GM20431 (cell line): Measurements from ENCODE around the gene TCFL5.

Experiments
- in situ Hi-C: fragments of 300-500 bp; cut with MseI, MboI; formaldehyde crosslinking; loops from one replicate; pipeline ENCODE4 v1.15.0; 2020; ENCODE audit warnings: low sequenced_read_pairs; ENCODE audit not compliant: unreplicated experiment

Gene TCFL5

DNA sequence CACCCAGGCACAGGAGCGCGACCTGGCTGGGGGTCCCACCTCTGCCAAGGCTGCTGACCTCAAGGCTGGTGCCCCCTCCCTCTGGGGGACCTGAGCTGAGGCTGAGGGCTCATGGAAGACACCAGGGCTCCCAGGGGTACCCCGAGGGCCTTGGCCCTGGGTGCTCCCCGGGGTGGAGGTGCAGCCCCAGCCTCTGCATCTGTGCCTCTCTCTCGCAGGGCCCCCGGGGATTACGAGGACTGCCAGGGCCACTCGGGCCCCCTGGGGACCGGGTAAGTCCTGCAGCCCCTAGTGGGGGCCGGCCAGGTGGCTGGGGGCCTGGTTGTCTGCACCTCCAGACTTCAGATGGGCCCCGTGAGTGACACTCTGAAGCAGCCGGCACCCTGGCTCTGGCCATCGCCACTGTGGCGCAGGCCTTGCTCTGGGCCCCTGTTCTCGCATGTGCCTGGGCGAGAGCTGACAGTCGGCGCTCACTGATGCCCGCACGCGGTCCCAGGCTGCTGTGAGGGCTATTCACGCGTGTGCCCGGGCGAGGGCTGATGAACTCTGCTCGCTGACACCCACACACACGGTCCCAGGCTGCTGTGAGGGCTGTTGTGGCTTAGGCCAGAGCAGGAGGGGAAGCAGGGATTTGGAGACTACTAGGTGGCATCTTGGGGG is 35.5 kb downstream of the TCFL5 start:
- in situ Hi-C loops: no loop called here

- in situ Hi-C loops: no loop called here
Measured at GRCh38 chr20:62825333-62825985, 36.2 kb downstream of the TCFL5 start.

GRCh38 chr20:62824476-62825332 is 36.9 kb downstream of the TCFL5 start:
- in situ Hi-C loops: no loop called here

- in situ Hi-C loops: no loop called here
Measured at GRCh38 chr20:62823688-62824475, 37.7 kb downstream of the TCFL5 start.

DNA sequence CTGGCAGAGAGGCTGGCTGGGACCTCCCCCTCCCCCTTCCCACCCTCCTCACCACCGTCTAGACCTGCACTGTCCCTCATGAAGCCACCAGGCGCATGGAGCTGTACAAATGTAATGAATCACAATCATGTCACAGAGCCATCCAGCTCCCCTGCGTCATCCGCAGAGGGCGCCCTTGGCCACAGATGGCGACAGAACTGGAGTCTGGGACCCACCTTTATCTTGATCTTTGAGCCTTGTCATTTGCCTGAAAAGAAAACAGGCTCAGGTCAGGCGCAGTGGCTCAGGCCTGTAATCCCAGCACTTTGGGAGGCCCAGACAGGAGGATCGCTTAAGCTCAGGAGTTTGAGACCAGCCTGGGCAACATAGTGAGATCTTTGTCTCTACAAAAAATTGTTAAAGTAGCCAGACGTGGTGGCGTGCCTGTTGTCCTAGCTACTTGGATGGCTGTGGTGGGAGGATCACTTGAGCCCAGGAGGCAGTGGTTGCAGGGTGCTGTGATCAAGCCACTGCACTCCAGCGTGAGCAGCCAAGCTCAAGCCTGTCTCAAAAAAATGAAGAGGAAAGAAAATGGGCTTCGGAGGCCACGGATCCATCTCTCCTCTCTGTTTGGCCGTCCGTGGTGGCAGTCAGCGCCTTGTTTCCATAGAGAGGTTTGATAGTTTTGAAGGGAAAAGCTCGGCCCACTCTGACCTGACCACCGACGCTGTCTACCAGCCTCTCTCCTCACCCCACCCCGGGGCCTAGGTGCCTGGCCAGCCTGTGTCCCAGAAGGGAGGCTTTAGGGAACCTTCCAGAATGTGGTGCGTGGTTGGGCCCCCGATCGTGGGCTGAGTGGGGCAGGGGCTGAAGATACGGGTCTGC is 38.6 kb downstream of the TCFL5 start:
- in situ Hi-C loops: no loop called here

- in situ Hi-C loops: no loop called here
Measured at GRCh38 chr20:62822239-62822787, 39.3 kb downstream of the TCFL5 start.

GRCh38 chr20:62821726-62822210 is 39.9 kb downstream of the TCFL5 start:
- in situ Hi-C loops: no loop called here

- in situ Hi-C loops: no loop called here
Measured at GRCh38 chr20:62820962-62821725, 40.5 kb downstream of the TCFL5 start.

GRCh38 chr20:62820208-62820961 is 41.2 kb downstream of the TCFL5 start:
- in situ Hi-C loops: no loop called here

GRCh38 chr20:62819494-62820174 is 42.0 kb downstream of the TCFL5 start:
- in situ Hi-C loops: no loop called here

DNA sequence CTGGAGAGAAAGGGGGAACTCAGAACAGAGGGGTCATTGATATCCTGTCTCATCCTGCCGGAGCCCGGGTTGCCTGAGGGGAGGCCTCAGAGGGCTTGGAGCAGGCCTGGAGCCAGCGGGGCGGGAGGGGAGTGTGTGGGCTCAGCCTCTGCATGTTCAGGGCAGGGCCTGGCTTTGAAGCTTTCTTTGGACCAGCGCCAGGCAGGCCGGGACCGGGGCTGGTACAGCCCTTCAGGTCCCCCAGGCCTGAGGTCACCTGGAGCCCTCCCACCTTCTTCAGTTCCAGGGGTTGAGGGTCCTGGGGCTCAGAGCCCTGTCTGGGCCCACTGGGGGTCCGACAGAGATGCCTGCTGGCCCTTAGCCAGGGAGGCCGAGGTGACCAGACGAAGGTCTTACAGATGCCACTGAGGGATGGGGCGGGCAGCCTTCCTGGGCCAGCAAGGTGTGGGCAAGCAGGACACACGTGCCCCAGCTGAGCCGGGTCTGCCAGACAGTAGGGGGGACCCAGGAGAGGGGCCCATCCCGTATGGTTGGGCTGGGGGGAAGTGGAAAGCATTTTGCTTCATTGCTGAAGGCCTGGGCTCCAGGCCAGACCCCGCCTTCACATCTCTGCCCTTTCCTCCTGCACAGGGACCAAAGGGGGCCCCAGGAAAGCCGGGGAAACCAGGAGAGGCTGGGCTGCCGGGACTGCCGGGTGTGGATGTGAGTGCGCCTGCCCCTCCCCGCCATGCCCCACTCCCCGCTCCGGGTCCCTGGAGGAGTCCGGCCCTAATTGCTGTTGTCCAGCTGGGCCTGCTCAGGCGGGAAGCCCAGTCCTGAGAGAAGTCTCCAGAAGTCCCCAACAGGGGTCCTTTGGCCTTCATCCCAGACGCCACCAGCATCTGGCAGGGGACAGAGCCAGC is 42.8 kb downstream of the TCFL5 start:
- in situ Hi-C loops: no loop called here

GRCh38 chr20:62817975-62818591 is 43.5 kb downstream of the TCFL5 start:
- in situ Hi-C loops: no loop called here

GRCh38 chr20:62816884-62817873 is 44.4 kb downstream of the TCFL5 start, which contains the start of gene COL9A3:
COL9A3 (plus strand) TSS chr20:62817050; CDS start chr20:62817065, 15 bp downstream.
- in situ Hi-C loops: no loop called here
